Measurements from ENCODE around the gene DQX1.

Gene DQX1

DNA sequence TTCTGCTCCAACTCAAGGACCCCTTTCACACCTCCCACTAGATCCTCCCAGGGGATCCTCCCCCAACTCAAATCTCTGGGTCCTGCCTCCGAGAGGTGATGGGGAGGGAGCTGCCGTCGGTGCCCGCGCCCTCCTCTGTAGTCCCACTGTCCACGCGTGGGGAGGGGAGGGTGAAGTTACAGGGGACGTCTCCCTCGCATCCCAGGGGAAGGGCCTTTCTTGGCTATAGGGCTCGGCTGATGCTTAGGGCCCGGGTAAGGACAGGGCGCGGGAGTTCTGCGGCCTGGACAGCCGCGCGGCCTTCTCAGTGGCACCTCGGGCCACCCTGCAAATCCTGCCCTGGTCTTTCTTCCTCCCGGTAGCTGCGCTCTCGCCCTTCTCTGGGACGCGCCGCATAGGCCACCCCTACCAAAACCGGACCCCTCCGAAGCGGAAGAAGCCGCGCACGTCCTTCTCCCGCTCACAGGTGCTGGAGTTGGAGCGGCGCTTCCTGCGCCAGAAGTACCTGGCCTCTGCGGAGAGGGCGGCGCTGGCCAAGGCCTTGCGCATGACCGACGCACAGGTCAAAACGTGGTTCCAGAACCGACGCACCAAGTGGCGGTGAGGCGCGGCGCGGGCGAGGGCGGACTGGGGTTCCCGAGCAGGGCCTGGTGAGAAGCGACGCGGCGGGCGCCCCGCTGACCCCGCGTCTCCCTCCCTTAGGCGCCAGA is 10.6 kb downstream of the DQX1 start:
- H3K27me3 Mint-ChIP-seq, result peaks cover 83 to 98% of the 10 kb centered on the region in 2 donors
- peaks cover 3 to 4% of the 10 kb centered on the region in 2 donors for H3K9me3 Mint-ChIP-seq
- ATAC-seq (replicated peaks) (peak in 1 of 2 donors; percentile 6), DNase-seq (no peak)
- peaks cover 16 to 23% of the 10 kb centered on the region in 2 donors for H3K4me1 Mint-ChIP-seq
- peak overlapping the region; percentile 71 to 80 for H3K4me3 Mint-ChIP-seq
- H3K36me3 Mint-ChIP-seq, result peaks cover 7 to 26% of the 10 kb centered on the region in 2 donors
- H3K27ac Mint-ChIP-seq, result peak overlapping the region; percentile 79

DNA sequence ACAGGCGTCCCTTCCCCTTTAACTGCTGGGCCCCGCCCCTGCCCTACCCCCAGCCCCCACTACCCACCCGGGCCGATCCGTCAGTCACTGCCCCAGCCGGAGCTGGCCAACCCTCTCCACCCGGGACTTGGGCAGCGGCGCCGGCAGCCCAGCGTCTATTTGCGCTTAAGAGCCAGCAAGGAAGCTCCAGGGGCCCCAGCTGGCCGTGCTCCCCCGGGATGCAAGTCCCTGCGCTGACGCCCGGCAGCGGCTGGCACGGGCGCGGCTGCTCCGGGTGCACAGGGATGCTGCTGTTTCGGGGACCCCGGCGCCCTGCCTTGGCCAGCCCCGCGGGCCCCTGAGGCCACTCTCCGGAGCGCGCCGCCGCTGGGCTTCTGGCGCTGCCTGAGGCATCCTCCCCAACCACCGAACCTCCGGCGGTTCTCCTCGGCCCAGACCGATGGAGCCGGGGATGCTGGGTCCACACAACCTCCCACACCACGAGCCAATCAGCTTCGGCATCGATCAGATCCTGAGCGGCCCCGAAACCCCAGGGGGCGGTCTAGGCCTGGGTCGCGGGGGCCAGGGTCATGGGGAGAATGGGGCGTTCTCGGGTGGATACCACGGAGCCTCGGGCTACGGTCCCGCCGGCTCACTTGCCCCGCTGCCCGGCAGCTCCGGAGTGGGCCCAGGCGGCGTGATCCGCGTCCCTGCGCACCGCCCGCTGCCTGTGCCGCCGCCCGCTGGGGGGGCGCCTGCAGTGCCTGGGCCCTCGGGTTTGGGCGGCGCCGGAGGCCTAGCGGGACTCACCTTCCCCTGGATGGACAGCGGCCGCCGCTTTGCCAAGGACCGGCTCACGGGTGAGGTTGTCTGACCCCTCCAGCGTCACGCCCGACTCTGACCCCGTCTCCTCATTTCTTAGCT is 11.4 kb downstream of the DQX1 start, which contains the start of gene TLX2:
Gene TLX2, plus strand, starts transcription at position 83 of the 903 bp plus-strand sequence. Its CDS starts 357 bp downstream, at position 440.
- Mint-ChIP-seq H3K27me3 (peaks cover 76 to 95% of the 10 kb centered on the region in 2 donors), H3K4me3 (peak within 1 kb of the TSS; percentile 71 to 80), H3K36me3 (peaks cover 6 to 19% of the 10 kb centered on the region in 2 donors), H3K4me1 (peaks cover 16 to 26% of the 10 kb centered on the region in 2 donors), H3K9me3 (peaks cover 3 to 4% of the 10 kb centered on the region in 2 donors), H3K27ac (peak within 1 kb of the TSS; percentile 79)
- DNase-seq, result no peak
- ATAC-seq (replicated peaks), result peak; percentile 15 to 28

GRCh38 chr2:74513605-74514367 is 12.2 kb downstream of the DQX1 start:
- peaks cover 3 to 4% of the 10 kb centered on the region in 2 donors for H3K9me3 Mint-ChIP-seq
- H3K27me3 Mint-ChIP-seq, result peaks cover 69 to 90% of the 10 kb centered on the region in 2 donors
- peak overlapping the region; percentile 47 for H3K27ac Mint-ChIP-seq

GRCh38 chr2:74512744-74513604 is 13.1 kb downstream of the DQX1 start:
- ATAC-seq (replicated peaks) (no peak), DNase-seq (no peak)
- peaks cover 6 to 15% of the 10 kb centered on the region in 2 donors for H3K36me3 Mint-ChIP-seq
- peak overlapping the region; percentile 62 for H3K27ac Mint-ChIP-seq
- peaks cover 22 to 36% of the 10 kb centered on the region in 2 donors for H3K4me1 Mint-ChIP-seq
- H3K9me3 Mint-ChIP-seq, result peaks cover 3 to 4% of the 10 kb centered on the region in 2 donors
- peak overlapping the region; percentile 56 to 63 for H3K4me3 Mint-ChIP-seq
- H3K27me3 Mint-ChIP-seq, result peaks cover 61 to 82% of the 10 kb centered on the region in 2 donors

More at GRCh38 chr2:74513605-74514367, 12.2 kb downstream of the DQX1 start:
- peak in 1 of 2 donors; percentile 18 for ATAC-seq (replicated peaks)
- Mint-ChIP-seq H3K4me3 (peak overlapping the region; percentile 56 to 63), H3K36me3 (peaks cover 6 to 16% of the 10 kb centered on the region in 2 donors), H3K4me1 (peaks cover 16 to 28% of the 10 kb centered on the region in 2 donors)
- no peak for DNase-seq

DNA sequence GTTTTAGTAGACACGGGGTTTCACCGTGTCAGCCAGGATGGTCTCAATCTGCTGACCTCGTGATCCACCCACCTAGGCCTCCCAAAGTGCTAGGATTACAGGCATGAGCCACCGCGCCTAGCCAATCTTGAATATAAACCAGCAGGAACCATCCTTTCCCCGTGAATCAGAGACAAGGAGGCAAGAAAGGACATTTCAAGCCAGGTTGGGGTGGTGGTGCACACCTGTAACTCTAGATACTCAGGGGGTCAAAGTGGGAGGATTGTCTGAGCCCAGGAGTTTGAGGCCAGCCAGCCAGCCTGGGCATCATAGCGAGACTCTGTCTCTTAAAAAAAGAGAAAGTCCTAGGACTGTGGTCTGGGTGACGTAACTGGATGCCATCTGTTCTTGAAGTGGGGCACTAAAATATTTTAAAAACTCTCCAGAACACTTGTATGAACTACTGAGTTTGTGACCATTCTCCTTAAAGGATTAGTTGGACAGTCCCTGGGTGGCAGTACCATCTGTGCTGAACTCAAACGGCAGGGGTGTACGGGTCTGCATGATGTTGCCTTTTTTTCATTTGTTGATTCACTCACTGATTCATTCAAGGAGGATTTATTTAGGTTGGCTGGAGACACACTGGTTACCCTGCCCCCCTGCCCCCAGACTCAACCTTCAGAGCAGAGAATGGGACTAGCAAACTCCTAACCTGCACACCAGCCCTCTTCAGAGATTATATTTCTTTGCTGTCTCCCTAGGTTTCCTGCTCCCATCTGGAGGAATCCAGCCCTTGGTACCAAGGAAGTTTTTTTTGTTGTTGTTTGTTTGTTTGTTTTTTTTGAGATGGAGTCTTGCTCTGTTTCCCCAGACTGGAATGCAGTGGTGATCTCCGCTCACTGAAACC is 14.7 kb downstream of the DQX1 start:
- Mint-ChIP-seq H3K4me3 (no peak overlapping the region), H3K27me3 (peaks cover 44 to 65% of the 10 kb centered on the region in 2 donors), H3K4me1 (peaks cover 25 to 42% of the 10 kb centered on the region in 2 donors), H3K9me3 (peaks cover 0 to under 1% of the 10 kb centered on the region in 2 donors), H3K27ac (no peak overlapping the region), H3K36me3 (peaks cover 12 to 18% of the 10 kb centered on the region in 2 donors)
- ATAC-seq (replicated peaks) (no peak), DNase-seq (no peak)

DNA sequence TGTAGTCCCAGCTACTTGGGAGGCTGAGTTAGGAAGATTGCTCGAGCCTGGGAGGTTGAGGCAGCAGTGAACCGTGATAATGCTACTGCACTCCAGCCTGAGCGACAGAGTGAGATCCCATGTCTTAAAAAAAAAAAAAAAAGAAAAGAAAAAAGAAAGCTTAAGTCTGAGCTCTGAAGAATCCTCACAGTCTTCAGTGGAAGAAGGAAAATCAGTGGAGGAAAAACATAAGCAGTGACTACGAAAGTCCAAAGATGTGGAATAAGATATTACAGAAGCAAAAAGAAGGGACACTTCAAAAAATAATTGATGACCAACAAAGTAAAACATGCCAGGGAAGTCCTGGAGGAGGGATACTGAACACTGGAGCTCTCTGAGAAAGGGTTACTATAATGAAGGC is 15.8 kb downstream of the DQX1 start:
- no peak for DNase-seq
- Mint-ChIP-seq H3K9me3 (no peaks in the 10 kb centered on the region), H3K4me1 (peaks cover 26 to 40% of the 10 kb centered on the region in 2 donors), H3K27me3 (peaks cover 35 to 55% of the 10 kb centered on the region in 2 donors), H3K27ac (no peak overlapping the region), H3K36me3 (peaks cover 19 to 23% of the 10 kb centered on the region in 2 donors), H3K4me3 (peak overlapping the region in 1 of 2 donors; percentile 23)
- ATAC-seq (replicated peaks), result no peak

GRCh38 chr2:74507926-74508520 is 18.0 kb downstream of the DQX1 start:
- H3K36me3 Mint-ChIP-seq, result peaks cover 35 to 38% of the 10 kb centered on the region in 2 donors
- H3K9me3 Mint-ChIP-seq, result no peaks in the 10 kb centered on the region
- H3K27ac Mint-ChIP-seq, result peak overlapping the region; percentile 100
- H3K4me3 Mint-ChIP-seq, result peak overlapping the region; percentile 98 to 99
- peaks cover 40 to 58% of the 10 kb centered on the region in 2 donors for H3K4me1 Mint-ChIP-seq
- H3K27me3 Mint-ChIP-seq, result peaks cover 40 to 49% of the 10 kb centered on the region in 2 donors
- no peak for DNase-seq
- ATAC-seq (replicated peaks), result peak; percentile 15 to 30

- no peaks in the 10 kb centered on the region for H3K9me3 Mint-ChIP-seq
- peaks cover 38 to 49% of the 10 kb centered on the region in 2 donors for H3K27me3 Mint-ChIP-seq
- peak; percentile 97 for DNase-seq
- peak within 1 kb of the TSS; percentile 100 for H3K27ac Mint-ChIP-seq
- H3K36me3 Mint-ChIP-seq, result peaks cover 35 to 38% of the 10 kb centered on the region in 2 donors
- peaks cover 43 to 65% of the 10 kb centered on the region in 2 donors for H3K4me1 Mint-ChIP-seq
- peak within 1 kb of the TSS; percentile 98 to 99 for H3K4me3 Mint-ChIP-seq
- peak; percentile 92 for ATAC-seq (replicated peaks)
These were observed 18.7 kb downstream of the DQX1 start, which contains the start of gene PCGF1 for GRCh38 chr2:74507145-74507925. Gene PCGF1, minus strand, starts transcription at chr2:74507695. Its CDS starts 27 bp downstream, at chr2:74507668.

DNA sequence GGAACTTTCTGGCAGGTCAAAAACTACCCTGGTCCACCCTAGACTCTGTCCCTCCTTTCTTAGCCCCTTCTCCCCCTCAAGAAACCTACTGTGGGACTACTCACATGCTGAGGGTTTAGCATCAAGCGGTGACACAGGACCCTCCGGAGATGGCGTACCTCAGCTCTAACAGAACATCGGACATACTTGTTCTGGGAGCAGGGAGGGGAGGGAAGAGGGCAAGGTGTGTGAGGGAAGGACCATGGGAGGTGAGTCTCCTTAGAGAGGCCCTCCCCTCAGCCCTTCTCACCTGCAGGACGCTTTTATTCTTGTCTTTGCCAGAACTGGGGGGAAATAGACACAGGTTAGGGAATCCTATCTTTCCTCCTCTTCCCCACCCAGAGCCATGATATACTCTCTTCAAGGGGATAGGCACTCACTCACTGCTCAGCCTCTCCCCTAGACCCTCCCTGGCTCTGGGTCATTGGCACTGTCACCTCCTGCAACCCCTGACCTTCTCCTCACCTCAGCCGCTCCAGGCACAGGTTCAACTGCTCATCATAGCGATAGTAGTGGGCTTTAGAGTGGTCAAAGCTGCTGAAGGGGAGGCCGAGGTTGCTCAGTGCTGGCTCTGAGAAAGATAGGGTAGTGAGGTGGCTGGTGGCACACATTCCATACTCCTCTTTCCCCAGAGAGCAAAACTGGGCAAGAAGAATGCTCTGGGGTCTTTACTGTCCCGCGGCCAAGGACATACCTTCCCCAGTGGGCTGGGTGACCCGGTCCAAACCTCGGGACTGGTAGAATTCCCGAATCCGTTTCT is 20.4 kb downstream of the DQX1 start:
- ATAC-seq (replicated peaks), result no peak
- no peak for DNase-seq
- Mint-ChIP-seq H3K27me3 (peaks cover 41 to 49% of the 10 kb centered on the region in 2 donors), H3K36me3 (peaks cover 38 to 39% of the 10 kb centered on the region in 2 donors), H3K27ac (no peak overlapping the region), H3K9me3 (no peaks in the 10 kb centered on the region), H3K4me1 (peaks cover 49 to 76% of the 10 kb centered on the region in 2 donors), H3K4me3 (peak overlapping the region; percentile 71 to 98)

DNA sequence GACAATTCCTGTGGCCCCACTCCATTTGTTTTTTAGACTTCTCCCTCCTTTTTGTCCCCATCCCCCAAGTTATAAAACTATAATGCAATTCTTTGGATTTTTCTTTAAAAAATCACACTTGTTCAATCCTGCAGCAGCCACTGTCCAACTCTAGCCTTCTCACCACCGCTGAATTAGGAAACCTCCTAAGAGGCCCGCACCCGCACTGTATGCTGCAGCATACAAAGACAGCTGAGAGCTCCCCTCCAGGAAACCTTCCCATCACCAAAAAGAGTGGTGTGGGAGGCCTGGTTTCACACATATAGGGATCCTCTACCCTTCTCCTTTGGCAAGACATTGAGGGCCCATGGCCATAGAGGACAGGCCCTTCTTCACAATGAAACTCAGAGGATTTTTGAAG is 21.4 kb downstream of the DQX1 start:
- H3K36me3 Mint-ChIP-seq, result peaks cover 39 to 44% of the 10 kb centered on the region in 2 donors
- peak overlapping the region; percentile 63 to 71 for H3K4me3 Mint-ChIP-seq
- H3K27ac Mint-ChIP-seq, result peak overlapping the region; percentile 43
- no peak for ATAC-seq (replicated peaks)
- no peak for DNase-seq
- H3K4me1 Mint-ChIP-seq, result peaks cover 53 to 79% of the 10 kb centered on the region in 2 donors
- no peaks in the 10 kb centered on the region for H3K9me3 Mint-ChIP-seq
- H3K27me3 Mint-ChIP-seq, result peaks cover 45 to 52% of the 10 kb centered on the region in 2 donors

Measured in stimulated activated naive B cell treated with anti-CD40 and anti-IgM and Interleukin-4, amounts not matched to agents 10 μg/mL and 1 μg/mL and 100 μg/mL, for 72 hours (primary cell).